Adrenal gland (tissue), 12 donors: Measurements from ENCODE around the gene ANKRD42. TPM values are rescaled to one million over a fixed set of nuclear protein-coding genes. Genes with fewer than 3 reads are reported as not detected.

Source experiments
- DNase-seq, 7 donors: peaks; one replicate each; pipeline ENCODE4 v3.0.0-alpha.2; 2019 to 2020
- H3K27ac ChIP-seq, 5 donors: fragments of 200-600 bp; sonication (generic) in 4 of 5; 1 replicate in 3 of 5; 2 replicates in 2 of 5; pipeline versions ENCODE4 v1.5.1 to v1.8.0; 2016 to 2020; ENCODE audit warnings: mild to moderate bottlenecking in 1 of 5
- H3K27me3 ChIP-seq: fragments of 200-600 bp; 2 replicates; pipeline ENCODE4 v1.8.0; 2021
- H3K36me3 ChIP-seq, 2 donors: fragments of 200-600 bp; replicated peaks in 1 of 2; 1 replicate in 1 of 2; 2 replicates in 1 of 2; pipeline versions ENCODE4 v1.5.1 to v1.8.0; 2018 to 2022
- H3K4me1 ChIP-seq, 2 donors: fragments of 200-600 bp; replicated peaks in 1 of 2; 1 replicate in 1 of 2; 2 replicates in 1 of 2; pipeline versions ENCODE4 v1.5.1 to v1.8.0; 2018 to 2021
- H3K4me3 ChIP-seq, 4 donors: fragments of 200-600 bp; sonication (generic) in 3 of 4; one replicate each; pipeline ENCODE4 v1.5.1; 2016 to 2018
- H3K9me3 ChIP-seq, 3 donors: fragments of 200-600 bp; sonication (generic) in 1 of 3; replicated peaks in 1 of 3; 1 replicate in 2 of 3; 2 replicates in 1 of 3; pipeline versions ENCODE4 v1.5.1 to v1.8.0; 2016 to 2021
- POLR2A ChIP-seq, 2 donors: fragments of 450-650 bp; IDR thresholded peaks; one replicate each; pipeline ENCODE4 v1.6.1; 2017; ENCODE audit warnings: antibody characterized with exemption in 2 of 2, mild to moderate bottlenecking in 2 of 2, moderate library complexity in 1 of 2
- WGBS, 4 donors: extraction: QIAGEN DNeasy Blood & Tissue Kit in 2 of 4; methylation state at CpG; one replicate each; pipeline versions ENCODE4 v1.1.5 to v1.1.7; 2013 to 2017; 5-methylcytosine and 5-hydroxymethylcytosine counted together
- intact Hi-C, 2 donors: fragments of 100-400 bp; cut with DNase I; formaldehyde crosslinking; loops; one replicate each; pipeline versions ENCODE4 v1.14.1 to v1.15.0; 2022 to 2023
- polyA plus RNA-seq, 3 donors: library from polyadenylated mRNA; stranded (reverse); fragments of 200-250 nt in 2 of 3; fragments of 350-450 nt in 1 of 3; fragmentation: Illumina TruSeq in 1 of 3; extraction: RNeasy Lipid Tissue Mini Kit (QIAGEN cat#74804) in 1 of 3; gene quantifications; one replicate each; pipeline ENCODE4 v1.2.3, GENCODE V29; 2013 to 2014
- total RNA-seq, 9 donors: library from RNA; depleted of rRNA in 4 of 9; stranded (reverse); fragments of >200 nt in 4 of 9; fragments of 120-200 nt in 1 of 9; fragmentation: NEBNext Ultra II Directional in 1 of 9; extraction: Animal tissue kit (Norgen Biotek cat#: 25700) in 1 of 9; gene quantifications; one replicate each; pipeline versions ENCODE4 v1.1.0 to v1.2.4, GENCODE V29; 2013 to 2023
- TF ChIP-seq, protein P1 (sequence below), 6 experiments: fragments of 450-650 bp in 4 of 6; fragments of 200-600 bp in 2 of 6; sonication (generic) in 1 of 6; IDR thresholded peaks; 1 replicate in 5 of 6; 2 replicates in 1 of 6; pipeline versions ENCODE4 v1.5.1 to v1.8.0; 2016 to 2021; ENCODE audit warnings: antibody characterized with exemption in 6 of 6, mild to moderate bottlenecking in 2 of 6, moderate library complexity in 1 of 6
- donor health status: healthy with polysubstance abuse.
- donor health status: Bipolar disorder and iron deficiency.
- donor health status: DM: yes; HTN: yes; CAD: no.
- donor health status: DM: no; HTN: no; CAD: no.
- donor health status: DM: no; HTN: no; CAD: no.
- donor health status: DM: yes; HTN: yes; CAD: no.

The ANKRD42 gene
- total and polyA plus RNA-seq, 12 donors, result 9.0 to 34.3 (median 23.3) TPM

DNA sequence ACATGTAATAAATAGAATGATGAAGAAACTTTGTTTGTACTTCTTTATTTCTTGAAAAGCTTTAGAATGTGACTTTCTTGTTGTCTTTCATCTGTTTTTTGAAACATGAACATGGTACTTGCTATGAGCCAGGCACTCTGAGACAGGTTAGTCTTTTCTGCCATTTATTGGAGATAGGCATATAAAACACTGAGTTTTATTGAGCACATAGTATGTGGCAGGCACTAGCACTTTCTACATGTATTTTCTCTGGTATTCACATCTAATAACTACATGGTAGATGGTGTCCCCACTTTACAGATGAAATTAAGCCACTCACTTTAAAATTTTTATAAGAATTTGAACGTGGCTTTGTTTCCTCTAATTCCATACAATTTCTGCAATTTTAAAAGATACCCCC is 7.7 kb upstream of the ANKRD42 start:
- Histone ChIP-seq H3K4me1 (no peaks in the 10 kb centered on the region), H3K27me3 (no peaks in the 10 kb centered on the region), H3K9me3 (no peaks in the 10 kb centered on the region), H3K27ac (no peak overlapping the region), H3K4me3 (no peak overlapping the region), H3K36me3 (peaks cover 0 to 77% of the 10 kb centered on the region in 2 donors)
- DNase-seq, result no peak
- intact Hi-C loops, result no loop called here
- TF ChIP-seq, protein P1, sequence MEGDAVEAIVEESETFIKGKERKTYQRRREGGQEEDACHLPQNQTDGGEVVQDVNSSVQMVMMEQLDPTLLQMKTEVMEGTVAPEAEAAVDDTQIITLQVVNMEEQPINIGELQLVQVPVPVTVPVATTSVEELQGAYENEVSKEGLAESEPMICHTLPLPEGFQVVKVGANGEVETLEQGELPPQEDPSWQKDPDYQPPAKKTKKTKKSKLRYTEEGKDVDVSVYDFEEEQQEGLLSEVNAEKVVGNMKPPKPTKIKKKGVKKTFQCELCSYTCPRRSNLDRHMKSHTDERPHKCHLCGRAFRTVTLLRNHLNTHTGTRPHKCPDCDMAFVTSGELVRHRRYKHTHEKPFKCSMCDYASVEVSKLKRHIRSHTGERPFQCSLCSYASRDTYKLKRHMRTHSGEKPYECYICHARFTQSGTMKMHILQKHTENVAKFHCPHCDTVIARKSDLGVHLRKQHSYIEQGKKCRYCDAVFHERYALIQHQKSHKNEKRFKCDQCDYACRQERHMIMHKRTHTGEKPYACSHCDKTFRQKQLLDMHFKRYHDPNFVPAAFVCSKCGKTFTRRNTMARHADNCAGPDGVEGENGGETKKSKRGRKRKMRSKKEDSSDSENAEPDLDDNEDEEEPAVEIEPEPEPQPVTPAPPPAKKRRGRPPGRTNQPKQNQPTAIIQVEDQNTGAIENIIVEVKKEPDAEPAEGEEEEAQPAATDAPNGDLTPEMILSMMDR (IDR thresholded peaks at IDR 0.05), result no peak
- TF ChIP-seq POLR2A (IDR thresholded peaks at IDR 0.05), result no peak
- WGBS, 4 donors, result 90 to 96% (median 93%) methylated on average over 1 of the region's 1 CpG

DNA sequence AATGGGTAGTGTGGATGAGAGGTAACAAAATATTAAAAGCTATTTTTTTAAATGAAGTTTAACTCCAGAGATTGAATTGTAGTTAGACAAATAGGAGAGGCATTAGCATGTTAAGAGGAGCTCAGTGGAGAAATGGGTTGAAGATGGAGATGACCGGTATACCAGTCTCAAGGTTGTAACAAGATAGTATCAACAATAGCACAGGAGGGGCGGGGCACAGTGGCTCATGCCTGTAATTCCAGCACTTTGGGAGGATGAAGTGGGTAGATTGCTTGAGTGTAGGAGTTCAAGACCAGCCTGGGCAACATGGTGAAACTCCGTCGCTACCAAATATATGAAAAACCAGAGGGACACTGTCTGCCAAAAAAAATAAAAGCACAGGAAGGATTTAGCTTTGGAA is 6.0 kb upstream of the ANKRD42 start:
- intact Hi-C loops, result no loop called here
- Histone ChIP-seq H3K4me3 (no peak overlapping the region), H3K9me3 (no peaks in the 10 kb centered on the region), H3K36me3 (peaks cover 0 to 76% of the 10 kb centered on the region in 2 donors), H3K27ac (no peak overlapping the region), H3K27me3 (no peaks in the 10 kb centered on the region), H3K4me1 (peaks cover 9 to 10% of the 10 kb centered on the region in 2 donors)
- TF ChIP-seq, protein P1 (IDR thresholded peaks at IDR 0.05), result no peak
- no peak for TF ChIP-seq POLR2A (IDR thresholded peaks at IDR 0.05)
- WGBS, 4 donors, result 84 to 97% (median 91%) methylated on average over 4 of the region's 4 CpGs
- DNase-seq, result no peak

DNA sequence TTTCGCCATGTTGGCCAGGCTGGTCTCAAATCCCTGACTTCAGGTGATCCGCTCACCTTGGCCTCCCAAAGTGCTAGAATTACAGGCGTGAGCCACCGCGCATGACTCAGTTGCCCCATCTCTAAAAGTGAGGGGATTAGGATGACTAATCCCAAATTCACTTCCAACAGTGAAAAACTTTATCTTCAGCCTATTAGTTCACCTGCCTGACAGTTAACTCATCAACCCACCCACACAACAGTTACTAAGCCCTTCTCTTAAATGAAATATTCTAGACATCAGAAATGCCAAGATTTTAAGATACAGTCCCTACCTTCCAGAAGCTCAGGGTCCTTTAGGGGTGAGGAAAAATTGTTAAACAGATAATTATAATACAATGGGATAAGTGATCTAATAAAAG is 2.0 kb upstream of the ANKRD42 start:
- no peak for DNase-seq
- intact Hi-C loops, result no loop called here
- Histone ChIP-seq H3K9me3 (no peaks in the 10 kb centered on the region), H3K27me3 (no peaks in the 10 kb centered on the region), H3K36me3 (peaks cover 0 to 36% of the 10 kb centered on the region in 2 donors), H3K27ac (no peak overlapping the region), H3K4me3 (no peak overlapping the region), H3K4me1 (peaks cover 22 to 29% of the 10 kb centered on the region in 2 donors)
- TF ChIP-seq, protein P1 (IDR thresholded peaks at IDR 0.05), result no peak
- TF ChIP-seq POLR2A (IDR thresholded peaks at IDR 0.05), result no peak
- WGBS, 4 donors, result 96 to 98% (median 98%) methylated on average over 5 of the region's 5 CpGs

DNA sequence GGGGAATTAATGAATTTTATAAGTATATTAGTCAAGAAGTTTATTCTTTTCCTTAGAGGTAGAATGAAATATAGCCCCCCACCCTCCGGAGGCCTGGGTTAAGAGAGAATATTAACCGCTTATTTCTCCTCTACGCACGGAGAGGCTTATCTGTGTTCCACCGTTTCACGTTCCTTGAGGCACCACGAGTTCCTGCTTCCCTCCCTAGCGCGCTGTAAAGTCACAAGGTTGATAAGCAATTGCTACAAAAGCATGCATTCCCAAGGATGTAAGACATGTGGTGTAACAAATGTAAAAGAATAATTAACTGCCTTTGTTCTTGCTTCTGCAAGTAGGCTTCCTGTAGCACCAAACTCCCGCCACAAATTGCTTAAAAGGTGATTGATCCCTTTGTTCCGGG is 1.5 kb upstream of the ANKRD42 start:
- no peak for DNase-seq
- intact Hi-C loops, result no loop called here
- peak overlapping the region in 3 of 5 donors; percentile 90 to 97 (median 90) for H3K27ac ChIP-seq

More for the DNA sequence above, 1.5 kb upstream of the ANKRD42 start:
- Histone ChIP-seq H3K4me3 (no peak overlapping the region), H3K4me1 (peaks cover 22 to 34% of the 10 kb centered on the region in 2 donors), H3K27me3 (no peaks in the 10 kb centered on the region), H3K9me3 (no peaks in the 10 kb centered on the region), H3K36me3 (peaks cover 0 to 34% of the 10 kb centered on the region in 2 donors)
- no peak for TF ChIP-seq POLR2A (IDR thresholded peaks at IDR 0.05)
- TF ChIP-seq, protein P1 (IDR thresholded peaks at IDR 0.05), result no peak
- 84 to 86% (median 85%) methylated on average over 11 of the region's 11 CpGs for WGBS, 4 donors
